ENCODE data around the gene ELMOD3.

ELMOD3 gene

DNA sequence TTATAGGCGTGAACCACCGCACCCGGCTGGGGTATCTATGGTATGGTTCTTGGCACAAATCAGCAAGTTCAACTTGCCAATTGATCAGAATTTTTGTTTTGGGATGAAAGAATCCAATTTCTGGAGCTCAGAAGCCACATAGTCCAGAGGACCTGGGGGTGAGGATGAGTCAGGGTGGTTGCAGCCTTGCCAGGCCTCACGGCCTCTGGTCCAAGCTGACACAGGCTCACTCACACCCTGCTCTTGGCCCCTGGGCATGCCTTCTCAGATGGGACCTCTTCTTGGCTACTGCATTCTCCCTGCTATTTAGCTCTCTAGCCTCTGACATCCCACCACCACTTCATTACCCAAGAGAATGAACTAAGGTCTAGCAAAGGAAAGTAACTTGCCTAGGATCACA, 39.3 kb downstream of the ELMOD3 start:
- no peak for DNase-seq (ENCODE audit: low read depth)
- no peak overlapping the region for H3K4me3 ChIP-seq (ENCODE audit: low read depth, low read length)
- TF ChIP-seq CTCF (IDR thresholded peaks at IDR 0.05; ENCODE audit: control insufficient read depth, extremely low read depth, insufficient read depth) = no peak

- TF ChIP-seq CTCF (IDR thresholded peaks at IDR 0.05; ENCODE audit: control insufficient read depth, extremely low read depth, insufficient read depth) = no peak
- H3K4me3 ChIP-seq (ENCODE audit: low read depth, low read length) = no peak overlapping the region
- DNase-seq (ENCODE audit: low read depth) = no peak
These were observed 39.7 kb downstream of the ELMOD3 start for GRCh38 chr2:85394261-85394681.

DNA sequence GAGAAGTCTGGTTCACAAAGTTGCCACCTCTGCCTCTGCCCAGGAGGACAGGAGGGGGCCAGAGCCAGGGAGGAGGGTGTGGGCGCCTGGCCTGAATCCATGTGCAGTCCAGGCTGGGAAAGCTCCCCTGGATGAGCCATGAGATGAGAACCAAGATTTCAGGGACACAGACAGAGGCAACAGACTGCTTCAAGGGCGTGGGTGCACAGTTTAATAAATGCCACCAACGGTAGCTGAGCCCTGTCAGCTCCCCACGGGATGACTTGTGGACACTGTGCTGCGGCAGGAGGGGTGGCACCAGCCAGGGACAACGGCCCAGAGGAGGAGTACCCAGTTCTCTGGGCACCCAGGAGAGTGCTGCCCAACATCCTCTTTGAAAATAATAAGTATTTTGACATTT, 40.4 kb downstream of the ELMOD3 start:
- no peak for DNase-seq (ENCODE audit: low read depth)
- no peak for TF ChIP-seq CTCF (IDR thresholded peaks at IDR 0.05; ENCODE audit: control insufficient read depth, extremely low read depth, insufficient read depth)

GRCh38 chr2:85395912-85396475, 41.4 kb downstream of the ELMOD3 start:
- no peak for DNase-seq (ENCODE audit: low read depth)
- TF ChIP-seq CTCF (IDR thresholded peaks at IDR 0.05; ENCODE audit: control insufficient read depth, extremely low read depth, insufficient read depth) = no peak
- peak overlapping the region; percentile 45 for H3K4me3 ChIP-seq (ENCODE audit: low read depth, low read length)

More for the DNA sequence above, 40.4 kb downstream of the ELMOD3 start:
- H3K4me3 ChIP-seq (ENCODE audit: low read depth, low read length) = no peak overlapping the region

DNA sequence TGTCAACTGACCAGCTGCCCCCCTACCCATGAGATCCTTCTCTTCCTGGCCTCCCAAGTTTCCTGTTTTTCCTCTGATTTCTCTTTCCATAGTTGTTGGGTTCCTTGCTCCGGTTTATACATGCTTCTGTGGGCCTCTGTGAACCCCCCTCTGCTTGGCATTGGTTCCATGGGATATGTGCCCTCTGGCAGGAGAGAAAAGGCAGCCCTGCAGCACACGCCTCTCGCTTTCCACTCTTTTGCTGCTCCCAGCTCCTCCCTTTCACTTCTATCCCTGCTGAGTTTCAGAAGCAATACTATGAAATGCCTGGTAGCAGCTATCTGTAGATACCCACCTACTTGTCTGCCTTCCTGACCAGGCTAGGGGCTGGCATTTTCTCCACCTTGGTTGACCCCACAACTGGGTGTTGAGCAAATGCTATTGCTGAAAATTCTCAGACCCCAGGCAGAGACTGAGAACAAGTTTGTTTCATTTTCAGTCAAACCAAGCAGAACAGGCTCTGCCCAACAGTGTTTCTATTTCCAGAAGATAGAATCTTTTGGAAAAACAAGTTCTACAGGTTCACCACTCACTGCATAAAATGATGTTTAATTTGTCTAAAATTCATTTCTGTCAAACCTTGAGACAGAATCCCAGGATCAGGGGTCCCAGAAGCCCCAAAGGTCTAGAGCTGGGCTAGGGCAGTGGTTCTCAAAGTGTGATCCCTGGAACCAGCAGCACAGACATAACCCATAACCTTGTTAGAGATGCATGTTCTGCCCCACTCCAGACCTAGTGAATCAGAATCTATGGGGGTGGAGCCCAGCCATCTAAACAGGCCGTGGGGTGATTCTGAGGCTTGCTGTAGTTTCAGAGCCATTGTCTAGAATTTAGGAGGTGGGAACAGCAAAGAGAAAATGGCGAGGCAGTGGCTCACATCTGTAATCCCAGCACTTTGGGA, 42.2 kb downstream of the ELMOD3 start:
- no peak for TF ChIP-seq CTCF (IDR thresholded peaks at IDR 0.05; ENCODE audit: control insufficient read depth, extremely low read depth, insufficient read depth)
- peak; percentile 36 for DNase-seq (ENCODE audit: low read depth)
- H3K4me3 ChIP-seq (ENCODE audit: low read depth, low read length) = peak overlapping the region; percentile 45

- DNase-seq (ENCODE audit: low read depth) = no peak
- no peak for TF ChIP-seq CTCF (IDR thresholded peaks at IDR 0.05; ENCODE audit: control insufficient read depth, extremely low read depth, insufficient read depth)
- H3K4me3 ChIP-seq (ENCODE audit: low read depth, low read length) = no peak overlapping the region
These were observed 43.4 kb downstream of the ELMOD3 start for GRCh38 chr2:85397925-85398331.
